IMR-90 (cell line): ENCODE data around the gene PARK7. TPM values are rescaled to one million over a fixed set of nuclear protein-coding genes. Genes with fewer than 3 reads are reported as not detected.

Experiments
- ATAC-seq: fragments of 200-7000 bp; cut with Tn5 transposase; 2 replicates; pipeline ENCODE4 v1.9.1; 2020; ENCODE audit warnings: low read depth, mild to moderate bottlenecking, moderate library complexity
- BruUV-seq: library from RNA; stranded (reverse); fragments of 400-500 nt; replicated peaks from 2 replicates; lab custom pipeline; 2021; lab: Mats Ljungman, UMichigan
- CTCF ChIA-PET: fragments of 300-600 bp; formaldehyde crosslinking; extraction: SDS; loops from one replicate; lab custom pipeline; 2021; ENCODE audit warnings: antibody characterized with exemption; lab: Yijun Ruan, JAX
- POLR2A ChIA-PET: fragments of 300-600 bp; sonication (Branson Sonifier 250); formaldehyde crosslinking; loops from one replicate; lab custom pipeline; 2022; ENCODE audit warnings: antibody characterized with exemption; ENCODE audit not compliant: unreplicated experiment; lab: Charles Lee
- DNase-seq: peaks from one replicate; pipeline ENCODE4 v3.0.0; 2013
- H2AFZ ChIP-seq: replicated peaks from 2 replicates; pipeline ENCODE3; 2013; ENCODE audit warnings: low read length, mild to moderate bottlenecking; ENCODE audit not compliant: poor library complexity
- H2AK5ac ChIP-seq: 2 replicates; pipeline ENCODE4 v1.6.1; 2013; ENCODE audit warnings: low read depth, low read length, inconsistent platforms
- H2AK9ac ChIP-seq: replicated peaks from 2 replicates; pipeline ENCODE3; 2013; ENCODE audit warnings: mild to moderate bottlenecking, low read depth, low read length, moderate library complexity; ENCODE audit not compliant: poor library complexity
- H2BK120ac ChIP-seq: 2 replicates; pipeline ENCODE4 v1.6.1; 2013; ENCODE audit warnings: low read depth, low read length, inconsistent platforms
- H2BK15ac ChIP-seq: 3 replicates; pipeline ENCODE4 v1.6.1; 2013; ENCODE audit warnings: low read depth, low read length, inconsistent platforms
- H2BK20ac ChIP-seq: 2 replicates; pipeline ENCODE4 v1.6.1; 2013; ENCODE audit warnings: low read depth, mild to moderate bottlenecking, inconsistent platforms, low read length, moderate library complexity
- H2BK5ac ChIP-seq: 2 replicates; pipeline ENCODE4 v1.6.1; 2013; ENCODE audit warnings: mild to moderate bottlenecking, low read depth, low read length, inconsistent platforms; ENCODE audit not compliant: poor library complexity, severe bottlenecking
- H3K14ac ChIP-seq: replicated peaks from 2 replicates; pipeline ENCODE4 v1.6.1; 2013; ENCODE audit warnings: low read depth, low read length, inconsistent platforms
- H3K18ac ChIP-seq: 2 replicates; pipeline ENCODE4 v1.6.1; 2013; ENCODE audit warnings: low read depth, low read length, control low read depth
- H3K23ac ChIP-seq: 2 replicates; pipeline ENCODE4 v1.6.1; 2013; ENCODE audit warnings: low read depth, low read length, inconsistent platforms
- H3K27ac ChIP-seq: 2 replicates; pipeline ENCODE4 v1.5.1; 2013; ENCODE audit warnings: mild to moderate bottlenecking, control low read depth, low read length; ENCODE audit not compliant: insufficient read depth
- H3K27me3 ChIP-seq: 2 replicates; pipeline ENCODE4 v1.6.1; 2013; ENCODE audit warnings: low read length; ENCODE audit not compliant: control insufficient read depth, insufficient read depth
- H3K36me3 ChIP-seq: 2 replicates; pipeline ENCODE4 v1.6.1; 2013; ENCODE audit warnings: low read length, mixed read lengths; ENCODE audit not compliant: control insufficient read depth, insufficient read depth
- H3K4ac ChIP-seq: 2 replicates; pipeline ENCODE4 v1.6.1; 2013; ENCODE audit warnings: low read depth, low read length, inconsistent platforms
- H3K4me1 ChIP-seq: 2 replicates; pipeline ENCODE4 v1.6.1; 2013; ENCODE audit warnings: low read length, mixed read lengths; ENCODE audit not compliant: control insufficient read depth, insufficient read depth
- H3K4me2 ChIP-seq: 2 replicates; pipeline ENCODE4 v1.6.1; 2013; ENCODE audit warnings: low read depth, mild to moderate bottlenecking, control low read depth, low read length, moderate library complexity
- H3K4me3 ChIP-seq: 2 replicates; pipeline ENCODE4 v1.5.1; 2013; ENCODE audit warnings: low read depth, mild to moderate bottlenecking, control low read depth, low read length, moderate library complexity; ENCODE audit not compliant: insufficient read depth
- H3K56ac ChIP-seq: 2 replicates; pipeline ENCODE4 v1.6.1; 2013; ENCODE audit warnings: low read length, inconsistent platforms; ENCODE audit not compliant: insufficient read depth; ENCODE audit errors: extremely low read depth
- H3K79me1 ChIP-seq, 2 experiments: 2 replicates each; pipeline ENCODE4 v1.6.1; 2013; ENCODE audit warnings: low read length in 2 of 2, inconsistent platforms in 1 of 2, low read depth in 1 of 2
- H3K9ac ChIP-seq: 2 replicates; pipeline ENCODE4 v1.6.1; 2013; ENCODE audit warnings: low read depth, low read length, control low read depth
- H3K9me1 ChIP-seq: 2 replicates; pipeline ENCODE4 v1.6.1; 2013; ENCODE audit warnings: low read length, inconsistent platforms; ENCODE audit not compliant: insufficient read depth
- H3K9me3 ChIP-seq: 2 replicates; pipeline ENCODE4 v1.6.1; 2013; ENCODE audit warnings: low read length; ENCODE audit not compliant: control insufficient read depth, insufficient read depth
- H4K20me1 ChIP-seq: 2 replicates; pipeline ENCODE4 v1.6.1; 2013; ENCODE audit warnings: low read length, inconsistent platforms; ENCODE audit not compliant: insufficient read depth
- H4K5ac ChIP-seq: 2 replicates; pipeline ENCODE4 v1.6.1; 2013; ENCODE audit warnings: mild to moderate bottlenecking, low read depth, low read length, control low read depth
- H4K8ac ChIP-seq, 2 experiments: 2 replicates each; pipeline ENCODE4 v1.6.1; 2013; ENCODE audit warnings: low read depth in 2 of 2, low read length in 2 of 2, control low read depth in 1 of 2, inconsistent platforms in 1 of 2
- H4K91ac ChIP-seq: 2 replicates; pipeline ENCODE4 v1.6.1; 2013; ENCODE audit warnings: low read depth, low read length, inconsistent platforms; ENCODE audit not compliant: insufficient read depth
- BHLHE40 ChIP-seq: fragments of 150-350 bp; IDR thresholded peaks from 2 replicates; pipeline ENCODE4 v1.6.1; 2016; ENCODE audit warnings: mild to moderate bottlenecking, low read depth, low read length
- CEBPB ChIP-seq: IDR thresholded peaks from 2 replicates; pipeline ENCODE4 v1.6.1; 2012; ENCODE audit warnings: low read depth, low read length, improper control_type of control experiment
- CHD1 ChIP-seq: IDR thresholded peaks from 2 replicates; pipeline ENCODE4 v1.6.1; 2012; ENCODE audit warnings: low read depth, low read length, improper control_type of control experiment
- CTCF ChIP-seq: conservative IDR thresholded peaks from 2 replicates; pipeline ENCODE4 v1.5.1; 2012; ENCODE audit warnings: mild to moderate bottlenecking, low read depth, low read length, improper control_type of control experiment
- ELK1 ChIP-seq: fragments of 150-350 bp; IDR thresholded peaks from 2 replicates; pipeline ENCODE4 v1.6.1; 2016; ENCODE audit warnings: low read depth, mild to moderate bottlenecking, low read length, moderate library complexity, borderline replicate concordance
- FOS ChIP-seq: fragments of 150-350 bp; IDR thresholded peaks from 2 replicates; pipeline ENCODE4 v1.6.1; 2016; ENCODE audit warnings: low read depth, low read length
- MAZ ChIP-seq: IDR thresholded peaks from 2 replicates; pipeline ENCODE4 v1.6.1; 2012; ENCODE audit warnings: low read depth, mild to moderate bottlenecking, low read length, improper control_type of control experiment, moderate library complexity, borderline replicate concordance
- MXI1 ChIP-seq: IDR thresholded peaks from 2 replicates; pipeline ENCODE4 v1.6.1; 2012; ENCODE audit warnings: low read depth, mild to moderate bottlenecking, low read length, moderate library complexity, borderline replicate concordance
- POLR2A ChIP-seq: IDR thresholded peaks from 2 replicates; pipeline ENCODE4 v1.6.1; 2012; ENCODE audit warnings: mild to moderate bottlenecking, low read depth, low read length
- RCOR1 ChIP-seq: IDR thresholded peaks from 2 replicates; pipeline ENCODE4 v1.6.1; 2012; ENCODE audit warnings: mild to moderate bottlenecking, low read length, improper control_type of control experiment; ENCODE audit not compliant: insufficient replicate concordance
- SMC3 ChIP-seq: fragments of 150-350 bp; IDR thresholded peaks from 2 replicates; pipeline ENCODE4 v1.6.1; 2016; ENCODE audit warnings: low read depth, mild to moderate bottlenecking, antibody characterized with exemption, low read length, moderate library complexity
- WGBS, 2 experiments: methylation state at CpG; one replicate each; pipeline versions ENCODE4 v1.1.5 to v1.1.7; 2013; ENCODE audit warnings: missing lambda C conversion rate in 2 of 2; ENCODE audit not compliant: insufficient read length in 1 of 2; ENCODE audit errors: extremely low coverage in 2 of 2; 5-methylcytosine and 5-hydroxymethylcytosine counted together
- dilution Hi-C: fragments of 300-500 bp; cut with HindIII; formaldehyde crosslinking; loops from one replicate; pipeline ENCODE4 v1.14.3; 2018; ENCODE audit warnings: low sequenced_read_pairs; ENCODE audit not compliant: unreplicated experiment
- in situ Hi-C: fragments of 300-500 bp; cut with MboI; formaldehyde crosslinking; loops from 3 replicates; pipeline ENCODE4 v1.14.3; 2019; ENCODE audit warnings: low sequenced_read_pairs, inconsistent platforms, mixed read lengths
- intact Hi-C: fragments of 100-400 bp; cut with micrococcal nuclease; formaldehyde crosslinking; loops from 2 replicates; pipeline ENCODE4 v1.10.0; 2022
- polyA plus RNA-seq, 3 experiments: library from polyadenylated mRNA; depleted of rRNA; stranded (reverse); fragments of >200 nt; gene quantifications; 2 replicates each; pipeline ENCODE4 v1.2.3, GENCODE V29; 2012; ENCODE audit warnings: low replicate concordance in 1 of 3
- total RNA-seq: library from RNA; depleted of rRNA; stranded (reverse); fragments of >200 nt; gene quantifications from 2 replicates; pipeline ENCODE4 v1.2.3, GENCODE V29; 2012

Gene PARK7
- total and polyA plus RNA-seq, 2 of the 4 experiments (the other 2 are of a cell fraction) = 207 to 357 TPM

- TF ChIP-seq CTCF = no peak
Measured at GRCh38 chr1:7953850-7954609, 7.5 kb upstream of the PARK7 start (continued).

GRCh38 chr1:7954683-7955082 lies 6.8 kb upstream of the PARK7 start:
- Histone ChIP-seq H3K4ac (no peak overlapping the region), H3K18ac (no peak overlapping the region), H3K9me1 (no peaks in the 10 kb centered on the region), H2BK5ac (no peak overlapping the region), H3K27me3 (no peaks in the 10 kb centered on the region), H3K9me3 (no peaks in the 10 kb centered on the region), H2AFZ (no peak overlapping the region), H2AK9ac (no peak overlapping the region), H3K79me1 (no peaks in the 10 kb centered on the region), H3K9ac (no peak overlapping the region), H3K56ac (no peak overlapping the region), H3K4me2 (no peak overlapping the region), H3K23ac (no peak overlapping the region), H3K27ac (no peak overlapping the region), H3K4me1 (0 out of 2 replicates have a peak, but pooled peaks cover 4% of the 10 kb centered on the region), H4K5ac (no peak overlapping the region), H4K91ac (no peak overlapping the region), H2BK120ac (no peak overlapping the region), H4K20me1 (no peaks in the 10 kb centered on the region), H4K8ac (peak overlapping the region; percentile 74 to 94; a peak in 3 of 4 replicates), H3K36me3 (no peaks in the 10 kb centered on the region), H3K4me3 (no peak overlapping the region), H2BK15ac (no peak overlapping the region), H2BK20ac (no peak overlapping the region), H2AK5ac (peak overlapping the region; percentile 76; the same call in 1 of the 2 replicates), H3K14ac (no peak overlapping the region)
- WGBS, 2 experiments = no CpG with 5 or more reads among the region's 7 CpGs
- dilution Hi-C loops = no loop called here
- intact Hi-C loops = no loop called here
- no peak for DNase-seq
- in situ Hi-C loops = no loop called here
- ATAC-seq = no peak
- no TSS peak for BruUV-seq
- ChIA-PET CTCF (no interaction called here), POLR2A (no interaction called here)
- TF ChIP-seq FOS (no peak), CHD1 (no peak), ELK1 (no peak), SMC3 (no peak), BHLHE40 (no peak), MXI1 (no peak), MAZ (no peak), CEBPB (no peak), CTCF (no peak), RCOR1 (no peak), POLR2A (no peak)
